ENCODE measurements around the gene SLC25A27. TPM values are rescaled to one million over a fixed set of nuclear protein-coding genes. Genes with fewer than 3 reads are reported as not detected.
A peak's percentile ranks its signal among the peaks of the same experiment; 100 is the strongest.

SLC25A27 gene
- total RNA-seq, 4 donors from 2014 or later = 0.56 to 24.2 (median 6.5) TPM

GRCh38 chr6:46688117-46688965 is 35.6 kb downstream of the SLC25A27 start:
- no peak overlapping the region for H3K27ac ChIP-seq
- TF ChIP-seq, protein P1, sequence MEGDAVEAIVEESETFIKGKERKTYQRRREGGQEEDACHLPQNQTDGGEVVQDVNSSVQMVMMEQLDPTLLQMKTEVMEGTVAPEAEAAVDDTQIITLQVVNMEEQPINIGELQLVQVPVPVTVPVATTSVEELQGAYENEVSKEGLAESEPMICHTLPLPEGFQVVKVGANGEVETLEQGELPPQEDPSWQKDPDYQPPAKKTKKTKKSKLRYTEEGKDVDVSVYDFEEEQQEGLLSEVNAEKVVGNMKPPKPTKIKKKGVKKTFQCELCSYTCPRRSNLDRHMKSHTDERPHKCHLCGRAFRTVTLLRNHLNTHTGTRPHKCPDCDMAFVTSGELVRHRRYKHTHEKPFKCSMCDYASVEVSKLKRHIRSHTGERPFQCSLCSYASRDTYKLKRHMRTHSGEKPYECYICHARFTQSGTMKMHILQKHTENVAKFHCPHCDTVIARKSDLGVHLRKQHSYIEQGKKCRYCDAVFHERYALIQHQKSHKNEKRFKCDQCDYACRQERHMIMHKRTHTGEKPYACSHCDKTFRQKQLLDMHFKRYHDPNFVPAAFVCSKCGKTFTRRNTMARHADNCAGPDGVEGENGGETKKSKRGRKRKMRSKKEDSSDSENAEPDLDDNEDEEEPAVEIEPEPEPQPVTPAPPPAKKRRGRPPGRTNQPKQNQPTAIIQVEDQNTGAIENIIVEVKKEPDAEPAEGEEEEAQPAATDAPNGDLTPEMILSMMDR (IDR thresholded peaks at IDR 0.05 in 4 of 5, conservative IDR thresholded peaks at IDR 0.05 in 1 of 5) = no peak
- no peak for TF ChIP-seq POLR2A (IDR thresholded peaks at IDR 0.05)
- no peaks in the 10 kb centered on the region for H3K4me1 ChIP-seq
- no peaks in the 10 kb centered on the region for H3K36me3 ChIP-seq
- no peaks in the 10 kb centered on the region for H3K9me3 ChIP-seq
- no peak for ATAC-seq
- no peak for DNase-seq
- no peaks in the 10 kb centered on the region for H3K27me3 ChIP-seq
- in situ Hi-C loops (cut with MboI; ENCODE audit: low sequenced_read_pairs in 4 of 4) (no loop called here), intact Hi-C loops (cut with DNase I; ENCODE audit: low total_unique reads) (no loop called here)
- no peak overlapping the region for H3K4me3 ChIP-seq

DNA sequence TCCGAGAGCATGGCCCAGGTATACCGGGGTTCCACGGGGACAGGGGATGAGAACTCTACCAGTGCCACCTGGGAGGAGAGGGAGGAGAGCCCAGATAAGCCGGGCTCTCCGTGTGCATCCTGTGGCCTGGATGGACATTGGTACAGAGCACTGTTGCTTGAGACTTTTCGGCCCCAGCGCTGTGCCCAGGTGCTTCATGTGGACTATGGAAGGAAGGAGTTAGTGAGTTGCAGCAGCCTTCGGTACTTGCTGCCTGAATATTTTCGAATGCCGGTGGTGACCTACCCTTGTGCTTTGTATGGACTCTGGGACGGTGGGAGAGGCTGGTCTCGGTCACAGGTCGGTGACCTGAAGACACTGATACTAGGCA is 36.2 kb downstream of the SLC25A27 start:
- no peaks in the 10 kb centered on the region for H3K27me3 ChIP-seq
- intact Hi-C loops (cut with DNase I; ENCODE audit: low total_unique reads) (no loop called here), in situ Hi-C loops (cut with MboI; ENCODE audit: low sequenced_read_pairs in 4 of 4) (no loop called here)
- DNase-seq (no peak), ATAC-seq (no peak)
- no peaks in the 10 kb centered on the region for H3K9me3 ChIP-seq
- H3K36me3 ChIP-seq = no peaks in the 10 kb centered on the region
- H3K27ac ChIP-seq = no peak overlapping the region
- TF ChIP-seq POLR2A (IDR thresholded peaks at IDR 0.05) = no peak
- TF ChIP-seq, protein P1 (IDR thresholded peaks at IDR 0.05 in 4 of 5, conservative IDR thresholded peaks at IDR 0.05 in 1 of 5) = no peak
- no peaks in the 10 kb centered on the region for H3K4me1 ChIP-seq
- no peak overlapping the region for H3K4me3 ChIP-seq

- H3K36me3 ChIP-seq = no peaks in the 10 kb centered on the region
- H3K27me3 ChIP-seq = no peaks in the 10 kb centered on the region
- no peaks in the 10 kb centered on the region for H3K9me3 ChIP-seq
- in situ Hi-C loops (cut with MboI; ENCODE audit: low sequenced_read_pairs in 4 of 4) (no loop called here), intact Hi-C loops (cut with DNase I; ENCODE audit: low total_unique reads) (no loop called here)
- no peak overlapping the region for H3K27ac ChIP-seq
- TF ChIP-seq, protein P1 (IDR thresholded peaks at IDR 0.05 in 4 of 5, conservative IDR thresholded peaks at IDR 0.05 in 1 of 5) = no peak
- TF ChIP-seq POLR2A (IDR thresholded peaks at IDR 0.05) = no peak
- no peak for DNase-seq
- peak in 1 of 2 donors; percentile 23 for ATAC-seq
- no peaks in the 10 kb centered on the region for H3K4me1 ChIP-seq
- H3K4me3 ChIP-seq = no peak overlapping the region
Measured at GRCh38 chr6:46689657-46690056, 36.9 kb downstream of the SLC25A27 start.

DNA sequence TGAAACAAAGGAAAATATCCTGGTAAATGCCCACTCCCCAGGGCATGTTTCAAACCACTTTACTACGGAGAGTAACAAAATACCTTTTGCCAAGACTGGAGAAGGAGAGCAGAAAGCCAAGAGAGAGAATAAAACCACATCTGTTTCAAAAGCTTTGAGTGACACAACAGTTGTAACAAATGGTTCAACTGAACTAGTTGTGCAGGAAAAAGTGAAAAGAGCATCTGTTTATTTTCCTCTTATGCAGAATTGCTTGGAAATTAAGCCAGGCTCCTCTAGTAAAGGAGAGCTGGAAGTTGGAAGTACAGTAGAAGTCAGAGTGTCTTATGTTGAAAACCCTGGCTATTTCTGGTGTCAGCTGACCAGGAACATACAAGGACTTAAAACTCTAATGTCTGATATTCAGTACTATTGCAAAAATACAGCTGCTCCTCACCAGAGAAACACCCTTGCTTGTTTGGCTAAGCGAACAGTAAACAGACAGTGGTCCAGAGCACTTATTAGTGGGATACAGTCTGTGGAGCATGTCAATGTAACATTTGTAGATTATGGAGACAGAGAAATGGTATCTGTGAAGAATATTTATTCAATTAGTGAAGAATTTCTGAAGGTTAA is 37.5 kb downstream of the SLC25A27 start:
- no peaks in the 10 kb centered on the region for H3K27me3 ChIP-seq
- no peaks in the 10 kb centered on the region for H3K36me3 ChIP-seq
- TF ChIP-seq, protein P1 (IDR thresholded peaks at IDR 0.05 in 4 of 5, conservative IDR thresholded peaks at IDR 0.05 in 1 of 5) = no peak
- no peak for TF ChIP-seq POLR2A (IDR thresholded peaks at IDR 0.05)
- in situ Hi-C loops (cut with MboI; ENCODE audit: low sequenced_read_pairs in 4 of 4) (no loop called here), intact Hi-C loops (cut with DNase I; ENCODE audit: low total_unique reads) (no loop called here)
- no peak overlapping the region for H3K4me3 ChIP-seq
- no peaks in the 10 kb centered on the region for H3K9me3 ChIP-seq
- ATAC-seq (no peak), DNase-seq (no peak)
- no peak overlapping the region for H3K27ac ChIP-seq
- no peaks in the 10 kb centered on the region for H3K4me1 ChIP-seq

Data from gastrocnemius medialis (tissue), 4 donors.